HG03159 (cell line): Measurements from ENCODE around the gene WDR90.
A peak's percentile ranks its signal among the peaks of the same experiment; 100 is the strongest.

Source experiments
- ATAC-seq: cut with Tn5 transposase; IDR thresholded peaks from one replicate; pipeline ENCODE4 v1.9.1; 2021; ENCODE audit warnings: mild to moderate bottlenecking, moderate library complexity; ENCODE audit not compliant: unreplicated experiment

The WDR90 gene

DNA sequence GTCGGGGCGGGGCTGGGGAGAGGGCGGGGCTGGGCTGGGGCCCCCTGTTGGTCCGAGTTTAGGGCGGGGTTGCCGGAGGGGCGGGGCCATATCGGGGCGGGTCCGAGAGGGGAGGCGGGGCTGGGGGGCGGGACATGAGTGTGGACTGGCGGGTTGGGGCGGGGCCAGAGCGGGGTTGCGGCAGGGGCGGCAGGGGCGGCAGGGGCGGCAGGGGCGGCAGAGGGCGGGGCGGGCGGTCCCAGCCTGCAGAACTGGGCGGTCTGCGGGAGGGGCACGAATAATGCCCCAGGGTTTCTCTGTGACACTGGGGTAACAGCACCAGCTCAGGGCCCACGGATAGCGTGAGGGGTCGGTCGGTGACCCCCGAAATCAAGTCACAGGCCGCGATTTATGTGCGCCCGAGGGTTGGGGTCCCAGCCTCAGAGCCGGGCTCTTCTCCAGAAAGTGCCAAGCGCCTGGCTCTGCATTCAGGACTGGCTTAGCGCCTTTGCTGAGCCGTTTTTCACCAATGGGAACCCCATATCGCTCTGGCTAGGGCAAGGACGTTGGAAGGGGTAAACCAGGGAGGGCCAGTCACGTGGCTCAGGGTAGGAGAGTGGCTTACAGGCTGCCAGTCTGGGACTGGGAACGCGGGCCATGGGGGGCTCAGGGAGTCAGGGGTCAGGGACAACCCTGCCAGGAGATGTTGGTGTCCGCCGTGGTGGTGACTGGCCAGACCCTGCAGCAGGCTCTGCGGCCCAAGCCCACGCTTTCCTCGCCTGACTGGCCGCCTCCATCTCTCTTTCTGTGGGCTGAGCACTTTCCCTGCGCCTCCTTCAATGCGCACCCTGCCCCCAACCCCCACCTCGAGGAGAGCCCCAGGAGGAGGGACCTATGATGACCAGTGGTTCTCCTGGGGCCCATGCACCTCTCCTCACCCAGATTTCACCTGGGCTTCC lies 11.8 kb upstream of the WDR90 start:
- no peak for ATAC-seq

DNA sequence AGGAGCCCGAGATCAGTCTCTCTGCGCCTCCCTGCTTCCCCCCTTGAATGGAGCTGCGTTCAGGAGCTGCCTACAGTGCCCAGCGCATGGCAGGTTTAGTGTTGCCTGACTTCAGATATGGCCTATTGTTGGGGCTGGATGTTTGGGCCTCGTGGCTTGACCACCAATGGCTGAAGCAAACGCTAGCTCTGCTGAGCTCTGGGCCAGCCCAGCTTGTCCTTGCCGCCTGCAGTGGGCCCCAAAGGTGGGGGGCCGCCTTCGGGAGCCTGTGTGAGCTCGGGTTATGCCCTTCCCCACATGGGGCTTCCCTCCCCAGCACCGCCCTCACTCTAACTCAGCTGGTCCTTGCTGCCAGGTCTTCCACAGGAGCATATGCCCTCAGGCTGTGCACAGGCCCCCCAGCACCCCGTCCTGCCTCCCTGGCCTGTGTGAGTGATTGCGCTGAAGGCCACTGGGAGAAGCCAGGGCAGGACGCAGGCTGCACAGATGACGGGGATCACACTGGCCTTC lies 11.1 kb upstream of the WDR90 start:
- no peak for ATAC-seq

DNA sequence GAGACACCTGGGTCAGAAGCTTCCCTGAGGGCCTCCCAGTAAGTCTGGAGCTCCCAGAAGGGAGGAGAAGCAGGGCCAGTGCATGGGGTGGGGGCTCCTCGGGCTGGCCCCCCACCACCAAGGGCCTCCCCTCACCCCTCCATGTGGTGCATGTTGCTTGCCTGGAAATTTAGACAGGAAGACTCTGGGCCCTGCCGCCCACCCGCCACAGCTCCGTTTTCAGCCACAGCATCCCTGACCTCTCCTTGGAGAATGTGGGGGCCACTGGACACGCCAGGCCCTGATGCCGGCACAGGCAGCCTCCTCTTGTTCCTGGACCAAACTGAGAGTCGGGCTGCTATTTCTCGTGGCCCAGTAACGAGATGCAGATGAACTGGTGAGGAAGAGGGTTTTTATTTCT lies 10.3 kb upstream of the WDR90 start:
- no peak for ATAC-seq

DNA sequence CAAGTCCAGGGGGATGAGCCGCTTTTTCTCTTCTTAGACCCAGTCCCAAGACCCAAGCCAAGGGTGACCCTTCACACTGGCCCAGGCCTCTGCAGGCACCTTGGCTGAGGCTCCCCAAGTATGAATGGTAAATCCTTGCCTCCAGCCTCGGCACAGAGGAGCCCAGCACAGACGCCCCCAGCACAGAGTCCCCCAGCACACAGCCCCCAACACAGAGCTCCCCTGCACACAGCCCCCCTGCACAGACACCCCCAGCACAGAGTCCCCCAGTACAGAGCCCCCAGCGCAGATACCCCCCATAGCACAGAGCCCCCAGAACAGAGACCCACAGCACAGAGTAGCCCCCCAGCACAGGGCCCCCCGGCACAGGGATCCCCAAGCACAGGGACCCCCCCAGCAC lies 8.6 kb upstream of the WDR90 start:
- no peak for ATAC-seq

DNA sequence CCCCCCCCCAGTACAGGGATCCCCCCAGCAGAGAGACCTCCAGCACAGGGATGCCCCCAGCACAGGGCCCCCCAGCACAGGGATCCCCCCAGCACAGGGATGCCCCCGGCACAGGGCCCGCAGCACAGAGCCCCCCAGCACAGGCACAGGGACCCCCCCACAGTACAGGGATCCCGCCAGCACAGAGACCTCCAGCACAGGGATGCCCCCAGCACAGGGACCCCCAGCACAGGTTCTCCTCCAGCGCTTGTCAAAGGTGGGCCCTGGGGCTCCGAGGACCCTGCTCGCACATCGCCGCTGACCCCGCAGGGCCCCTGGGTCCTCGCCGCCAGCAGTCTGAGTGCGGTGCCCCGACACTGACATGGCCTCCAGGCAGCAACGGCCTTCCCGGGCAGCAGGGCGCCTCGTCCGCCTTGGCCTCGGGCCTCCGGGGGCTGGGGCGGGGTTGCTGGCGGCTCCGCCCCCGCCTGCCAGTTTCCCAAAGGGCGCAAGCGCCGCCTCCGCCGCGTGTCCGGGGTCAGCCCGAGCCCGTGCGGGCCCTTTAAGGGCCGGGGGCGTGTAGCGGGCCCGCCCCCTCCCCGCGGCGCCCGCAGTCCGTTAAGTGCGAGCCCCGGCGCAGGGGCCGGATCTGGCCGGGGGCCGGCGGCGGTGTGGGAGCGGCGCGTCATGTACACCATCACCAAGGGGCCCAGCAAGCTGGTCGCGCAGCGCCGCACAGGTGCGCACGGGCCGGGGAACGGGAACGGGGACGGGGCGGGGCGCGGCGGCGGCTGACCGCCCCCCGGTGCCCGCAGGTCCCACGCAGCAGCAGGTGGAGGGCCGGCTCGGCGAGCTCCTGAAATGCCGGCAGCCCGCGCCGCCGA lies 7.6 kb upstream of the WDR90 start, which contains the start of gene MCRIP2:
MCRIP2 (plus strand) TSS at position 503 of the 863 bp plus-strand sequence; CDS start at position 667, 164 bp downstream.
- ATAC-seq = peak; percentile 51

- peak; percentile 34 for ATAC-seq
Observed at GRCh38 chr16:642189-643049, 6.7 kb upstream of the WDR90 start.

- ATAC-seq = no peak
Observed at GRCh38 chr16:643050-643368, 6.2 kb upstream of the WDR90 start.

- ATAC-seq = no peak
Observed at GRCh38 chr16:644556-644955, 4.6 kb upstream of the WDR90 start.

DNA sequence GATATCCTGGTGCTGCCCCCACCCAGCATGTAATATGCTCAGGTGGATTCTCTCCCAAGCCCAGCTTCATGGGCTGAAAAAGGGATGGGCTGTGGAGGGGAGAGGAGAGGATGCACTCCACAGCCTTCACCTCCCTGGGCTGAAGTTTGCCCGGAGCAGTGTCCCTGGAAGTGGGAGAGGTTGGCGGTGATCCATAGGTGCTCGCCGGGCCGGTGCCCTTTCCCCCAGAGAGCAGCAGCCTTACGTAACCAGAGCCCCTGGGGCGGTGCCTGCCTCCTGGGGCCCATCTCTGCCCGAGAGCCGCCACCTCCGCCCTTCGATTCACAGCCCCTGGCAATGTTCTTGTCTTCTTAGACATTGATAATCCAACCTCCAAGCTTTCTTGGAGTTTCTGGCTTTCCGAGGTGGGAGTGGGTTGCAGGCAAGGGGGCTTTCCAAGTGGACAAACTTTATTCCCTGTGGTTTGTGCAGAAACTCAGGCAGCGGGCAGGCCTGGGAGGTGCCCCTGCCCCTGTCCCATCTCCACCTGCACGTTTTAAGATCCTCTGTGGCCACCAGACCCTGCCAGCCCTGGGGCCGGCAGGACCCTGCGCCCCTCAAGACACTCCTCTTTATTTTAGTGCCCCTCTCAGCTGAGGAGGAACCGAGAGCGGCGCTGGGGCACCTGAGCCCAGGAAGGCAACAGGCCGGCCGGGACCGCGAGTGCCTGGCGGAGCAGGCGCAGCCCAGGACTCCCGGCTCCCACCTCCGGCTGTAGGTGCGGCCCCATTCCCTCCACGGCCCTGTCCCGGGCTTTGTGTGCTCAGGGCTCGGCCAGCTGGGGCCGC lies 3.1 kb upstream of the WDR90 start:
- no peak for ATAC-seq

- no peak for ATAC-seq
Observed at GRCh38 chr16:646679-647172, 2.4 kb upstream of the WDR90 start.

DNA sequence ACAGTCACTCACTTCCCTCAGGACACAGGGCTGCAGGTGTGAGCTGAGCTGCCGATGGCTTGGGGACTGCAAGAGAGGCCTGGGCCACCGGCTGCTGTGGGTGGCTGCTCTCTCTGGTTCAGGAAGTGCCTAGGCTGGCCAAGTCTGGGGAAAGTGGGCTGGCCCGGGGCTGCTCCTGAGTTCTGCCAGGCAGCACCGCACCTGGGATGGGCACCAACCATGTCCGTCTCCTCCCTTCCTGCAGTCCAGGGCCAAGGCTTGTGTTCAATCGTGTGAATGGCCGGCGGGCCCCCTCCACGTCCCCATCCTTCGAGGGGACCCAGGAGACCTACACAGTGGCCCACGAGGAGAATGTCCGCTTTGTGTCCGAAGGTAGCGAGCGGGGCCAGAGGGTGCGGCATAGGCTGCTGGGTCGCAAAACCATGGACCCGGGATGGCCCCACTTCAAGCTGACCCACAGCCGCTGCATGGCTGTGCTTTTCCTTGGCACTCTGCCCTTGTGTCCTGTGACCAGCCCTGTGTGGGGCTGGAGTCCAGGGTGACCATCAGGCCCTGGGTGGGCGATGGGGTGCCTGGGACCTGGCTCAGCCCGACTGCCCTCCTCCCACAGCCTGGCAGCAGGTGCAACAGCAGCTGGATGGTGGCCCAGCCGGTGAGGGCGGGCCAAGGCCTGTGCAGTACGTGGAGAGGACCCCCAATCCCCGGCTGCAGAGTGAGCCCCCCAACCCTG lies 1.8 kb upstream of the WDR90 start:
- ATAC-seq = no peak

- ATAC-seq = no peak
Observed at GRCh38 chr16:648071-648780, 939 bp upstream of the WDR90 start.

DNA sequence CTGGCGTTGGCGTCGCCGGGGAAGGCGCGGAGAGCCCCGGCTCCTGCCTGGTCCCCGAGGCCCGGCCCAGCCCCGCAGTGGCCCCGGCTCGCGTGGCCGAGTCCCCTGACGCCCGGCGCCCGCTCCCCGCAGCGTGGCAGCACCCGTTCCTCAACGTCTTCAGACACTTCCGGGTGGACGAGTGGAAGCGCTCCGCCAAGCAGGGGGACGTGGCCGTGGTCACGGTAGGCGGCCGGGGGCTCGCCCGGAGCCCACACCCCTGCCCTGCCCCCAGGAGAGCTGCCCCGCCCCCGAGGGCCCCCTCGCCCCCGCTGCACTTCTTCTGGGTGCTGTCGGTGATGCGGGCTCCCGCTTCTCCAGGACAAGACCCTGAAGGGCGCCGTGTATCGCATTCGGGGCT lies 466 bp downstream of the WDR90 start:
- ATAC-seq = peak; percentile 17

DNA sequence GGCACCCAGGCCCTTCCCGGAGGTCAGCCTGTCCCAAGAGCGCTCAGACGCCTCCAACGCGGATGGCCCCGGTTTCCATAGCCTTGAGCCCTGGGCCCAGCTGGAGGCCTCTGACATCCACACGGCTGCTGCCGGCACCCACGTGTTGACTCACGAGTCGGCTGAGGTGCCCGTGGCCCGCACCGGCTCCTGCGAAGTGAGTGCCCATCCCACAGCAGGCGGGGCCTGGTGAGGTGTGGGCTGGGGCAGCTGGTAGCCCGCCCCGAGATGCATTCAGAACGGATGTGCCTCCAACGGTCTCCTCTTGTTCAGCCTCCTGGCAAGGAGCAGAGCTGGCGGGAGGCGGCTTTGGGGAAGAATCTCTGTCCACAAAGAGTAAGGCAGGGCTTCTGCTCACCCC lies 2.7 kb downstream of the WDR90 start:
- ATAC-seq = no peak

- no peak for ATAC-seq
Observed at GRCh38 chr16:652454-653305, 3.5 kb downstream of the WDR90 start.

GRCh38 chr16:654034-654433 lies 4.9 kb downstream of the WDR90 start:
- no peak for ATAC-seq

- ATAC-seq = no peak
Observed at GRCh38 chr16:657487-657886, 8.3 kb downstream of the WDR90 start.
